Ovary (tissue), 3 donors: ENCODE results near the gene ANLN.

Experiments used
- POLR2A ChIP-seq: fragments of 450-650 bp; IDR thresholded peaks from one replicate; pipeline ENCODE4 v1.6.1; 2017; ENCODE audit warnings: antibody characterized with exemption, mild to moderate bottlenecking, moderate library complexity
- TF ChIP-seq, protein P1 (sequence below), 3 donors: fragments of 450-650 bp in 2 of 3; fragments of 200-600 bp in 1 of 3; IDR thresholded peaks; one replicate each; pipeline versions ENCODE4 v1.5.1 to v1.8.0; 2016 to 2022; ENCODE audit warnings: antibody characterized with exemption in 3 of 3, mild to moderate bottlenecking in 1 of 3
- donor health status: DM: no; HTN: no; CAD: no.

DNA sequence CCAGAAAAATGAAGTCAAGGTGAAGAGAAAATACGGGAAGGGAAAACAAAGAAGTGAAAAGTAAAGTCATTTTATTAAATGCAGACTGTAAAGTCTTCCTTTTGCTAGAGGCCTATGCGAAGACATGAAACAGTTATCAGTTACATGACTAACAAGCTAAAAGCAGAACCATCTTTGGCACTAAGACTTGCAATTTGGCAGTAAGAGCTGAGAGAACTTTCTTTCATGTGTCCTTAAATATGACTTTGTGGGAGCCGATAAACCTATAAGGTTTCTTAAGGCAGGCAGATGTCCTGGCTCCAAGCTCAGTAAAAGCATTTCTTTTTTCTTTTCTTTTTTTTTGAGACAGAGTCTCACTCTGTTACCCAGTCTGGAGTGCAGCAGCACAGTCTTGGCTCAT is 10.4 kb downstream of the ANLN start:
- TF ChIP-seq, protein P1, sequence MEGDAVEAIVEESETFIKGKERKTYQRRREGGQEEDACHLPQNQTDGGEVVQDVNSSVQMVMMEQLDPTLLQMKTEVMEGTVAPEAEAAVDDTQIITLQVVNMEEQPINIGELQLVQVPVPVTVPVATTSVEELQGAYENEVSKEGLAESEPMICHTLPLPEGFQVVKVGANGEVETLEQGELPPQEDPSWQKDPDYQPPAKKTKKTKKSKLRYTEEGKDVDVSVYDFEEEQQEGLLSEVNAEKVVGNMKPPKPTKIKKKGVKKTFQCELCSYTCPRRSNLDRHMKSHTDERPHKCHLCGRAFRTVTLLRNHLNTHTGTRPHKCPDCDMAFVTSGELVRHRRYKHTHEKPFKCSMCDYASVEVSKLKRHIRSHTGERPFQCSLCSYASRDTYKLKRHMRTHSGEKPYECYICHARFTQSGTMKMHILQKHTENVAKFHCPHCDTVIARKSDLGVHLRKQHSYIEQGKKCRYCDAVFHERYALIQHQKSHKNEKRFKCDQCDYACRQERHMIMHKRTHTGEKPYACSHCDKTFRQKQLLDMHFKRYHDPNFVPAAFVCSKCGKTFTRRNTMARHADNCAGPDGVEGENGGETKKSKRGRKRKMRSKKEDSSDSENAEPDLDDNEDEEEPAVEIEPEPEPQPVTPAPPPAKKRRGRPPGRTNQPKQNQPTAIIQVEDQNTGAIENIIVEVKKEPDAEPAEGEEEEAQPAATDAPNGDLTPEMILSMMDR (IDR thresholded peaks at IDR 0.05), result no peak
- no peak for TF ChIP-seq POLR2A
